OCI-LY3 (cell line): Measurements from ENCODE around the gene SMIM23.

Experiments
- H2AFZ ChIP-seq: fragments of 200-600, 300-600 bp; shearing (Covaris generic); 2 replicates; pipeline ENCODE4 v1.6.0; 2014; ENCODE audit warnings: antibody characterized with exemption, low read depth, low read length
- H3K27ac ChIP-seq: fragments of 200-600, 300-600 bp; sonication (generic); 2 replicates; pipeline ENCODE4 v1.5.1; 2014; ENCODE audit warnings: mild to moderate bottlenecking, low read length, moderate library complexity, mixed read lengths
- H3K27me3 ChIP-seq: fragments of 200-600, 300-600 bp; sonication (generic); 2 replicates; pipeline ENCODE4 v1.6.1; 2014; ENCODE audit warnings: low read depth, low read length, mixed read lengths
- H3K36me3 ChIP-seq: fragments of 200-600, 300-600 bp; sonication (generic); replicated peaks from 2 replicates; pipeline ENCODE3; 2014; ENCODE audit warnings: low read depth, low read length, mixed read lengths
- H3K4me1 ChIP-seq: fragments of 300-600, 200-600 bp; sonication (generic); 2 replicates; pipeline ENCODE4 v1.6.1; 2014; ENCODE audit warnings: low read length, mixed read lengths
- H3K4me2 ChIP-seq: fragments of 200-600, 300-600 bp; sonication (generic); 2 replicates; pipeline ENCODE4 v1.6.1; 2014; ENCODE audit warnings: low read length, mixed read lengths
- H3K4me3 ChIP-seq: fragments of 300-600, 200-600 bp; sonication (generic); 2 replicates; pipeline ENCODE4 v1.5.1; 2014; ENCODE audit warnings: antibody characterized with exemption, mild to moderate bottlenecking, low read length, moderate library complexity
- H3K79me2 ChIP-seq: fragments of 300-600, 200-600 bp; shearing (Covaris generic); 2 replicates; pipeline ENCODE4 v1.6.1; 2014; ENCODE audit warnings: mild to moderate bottlenecking, low read length, mixed read lengths
- H3K9ac ChIP-seq: fragments of 300-600, 200-600 bp; shearing (Covaris generic); 2 replicates; pipeline ENCODE4 v1.6.0; 2014; ENCODE audit warnings: mild to moderate bottlenecking, low read length, moderate library complexity
- H3K9me3 ChIP-seq: fragments of 200-600, 300-600 bp; shearing (Covaris generic); 2 replicates; pipeline ENCODE4 v1.6.1; 2014; ENCODE audit warnings: low read length, mixed read lengths; ENCODE audit not compliant: insufficient read depth
- H4K20me1 ChIP-seq: fragments of 200-600, 300-600 bp; sonication (generic); 2 replicates; pipeline ENCODE4 v1.6.1; 2016; ENCODE audit warnings: low read length, mixed read lengths; ENCODE audit not compliant: insufficient read depth
- EZH2phosphoT487 ChIP-seq: fragments of 200-600 bp; shearing (Covaris generic); IDR thresholded peaks from 2 replicates; pipeline ENCODE4 v1.6.1; 2018; ENCODE audit warnings: antibody characterized with exemption, mixed run types, low read depth
- TF ChIP-seq, protein P1 (sequence below): fragments of 200-600, 300-600 bp; sonication (generic); IDR thresholded peaks from 2 replicates; pipeline ENCODE4 v1.5.1; 2014; ENCODE audit warnings: antibody characterized with exemption, low read length, low read depth

Gene SMIM23

DNA sequence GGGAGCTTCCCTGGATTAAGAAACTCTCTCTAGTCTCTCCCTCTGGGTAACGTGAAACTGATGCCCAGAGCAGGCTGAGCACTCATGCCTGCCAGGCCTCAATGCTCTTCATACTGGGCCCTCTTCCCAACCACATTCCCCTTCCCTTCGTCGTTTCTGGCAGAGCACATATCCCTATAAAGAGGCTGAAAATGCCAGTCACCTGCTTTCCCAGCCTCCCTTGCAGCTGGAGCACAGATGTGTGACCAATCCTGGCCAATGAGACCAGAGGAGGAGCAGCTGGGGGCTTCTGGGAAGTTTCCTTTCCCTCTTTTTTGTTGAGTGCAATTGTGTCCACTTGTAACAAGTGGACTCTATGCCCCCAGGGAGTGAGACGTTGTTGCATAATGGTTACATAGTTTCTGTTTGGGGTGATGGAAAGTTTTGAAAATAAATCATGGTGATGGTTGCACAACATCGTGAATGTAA, 30.2 kb upstream of the SMIM23 start:
- H3K4me3 ChIP-seq = no peak overlapping the region
- no peaks in the 10 kb centered on the region for H3K27me3 ChIP-seq
- no peak overlapping the region for H3K27ac ChIP-seq
- H3K4me1 ChIP-seq = peaks cover 7% of the 10 kb centered on the region
- no peak overlapping the region for H3K9ac ChIP-seq
- no peaks in the 10 kb centered on the region for H3K79me2 ChIP-seq
- no peak overlapping the region for H3K4me2 ChIP-seq
- H3K36me3 ChIP-seq = no peaks in the 10 kb centered on the region
- H2AFZ ChIP-seq = no peak overlapping the region
- TF ChIP-seq, protein P1, sequence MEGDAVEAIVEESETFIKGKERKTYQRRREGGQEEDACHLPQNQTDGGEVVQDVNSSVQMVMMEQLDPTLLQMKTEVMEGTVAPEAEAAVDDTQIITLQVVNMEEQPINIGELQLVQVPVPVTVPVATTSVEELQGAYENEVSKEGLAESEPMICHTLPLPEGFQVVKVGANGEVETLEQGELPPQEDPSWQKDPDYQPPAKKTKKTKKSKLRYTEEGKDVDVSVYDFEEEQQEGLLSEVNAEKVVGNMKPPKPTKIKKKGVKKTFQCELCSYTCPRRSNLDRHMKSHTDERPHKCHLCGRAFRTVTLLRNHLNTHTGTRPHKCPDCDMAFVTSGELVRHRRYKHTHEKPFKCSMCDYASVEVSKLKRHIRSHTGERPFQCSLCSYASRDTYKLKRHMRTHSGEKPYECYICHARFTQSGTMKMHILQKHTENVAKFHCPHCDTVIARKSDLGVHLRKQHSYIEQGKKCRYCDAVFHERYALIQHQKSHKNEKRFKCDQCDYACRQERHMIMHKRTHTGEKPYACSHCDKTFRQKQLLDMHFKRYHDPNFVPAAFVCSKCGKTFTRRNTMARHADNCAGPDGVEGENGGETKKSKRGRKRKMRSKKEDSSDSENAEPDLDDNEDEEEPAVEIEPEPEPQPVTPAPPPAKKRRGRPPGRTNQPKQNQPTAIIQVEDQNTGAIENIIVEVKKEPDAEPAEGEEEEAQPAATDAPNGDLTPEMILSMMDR = no peak
- TF ChIP-seq EZH2phosphoT487 = no peak
- no peaks in the 10 kb centered on the region for H4K20me1 ChIP-seq
- no peaks in the 10 kb centered on the region for H3K9me3 ChIP-seq

GRCh38 chr5:171757853-171758535, 27.6 kb upstream of the SMIM23 start:
- Histone ChIP-seq H3K9ac (no peak overlapping the region), H4K20me1 (no peaks in the 10 kb centered on the region), H3K79me2 (no peaks in the 10 kb centered on the region), H3K27me3 (no peaks in the 10 kb centered on the region), H3K4me2 (no peak overlapping the region), H3K27ac (no peak overlapping the region), H2AFZ (no peak overlapping the region), H3K9me3 (no peaks in the 10 kb centered on the region), H3K4me1 (peaks cover 7% of the 10 kb centered on the region), H3K36me3 (no peaks in the 10 kb centered on the region), H3K4me3 (no peak overlapping the region)
- TF ChIP-seq, protein P1 = no peak
- TF ChIP-seq EZH2phosphoT487 = no peak

DNA sequence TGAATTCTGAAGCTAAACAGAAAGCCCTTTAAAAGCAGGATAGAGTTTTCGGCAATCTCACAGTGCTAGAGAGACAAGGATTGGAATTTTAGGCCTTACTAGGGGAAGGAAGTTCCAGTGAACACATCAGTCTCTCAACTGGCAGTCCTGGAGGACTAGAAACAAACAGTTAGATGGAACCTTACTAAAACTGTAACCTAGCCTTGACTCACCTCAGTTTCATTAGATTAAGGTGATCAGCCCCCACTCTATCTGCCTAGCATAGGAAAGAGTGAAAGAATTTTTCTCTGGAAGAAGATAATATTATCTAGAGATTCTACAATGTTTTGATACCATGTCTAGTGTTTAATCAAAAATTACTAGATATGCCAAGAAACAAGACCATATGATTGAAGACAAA, 25.8 kb upstream of the SMIM23 start:
- Histone ChIP-seq H3K4me3 (no peak overlapping the region), H3K79me2 (no peaks in the 10 kb centered on the region), H3K36me3 (no peaks in the 10 kb centered on the region), H3K4me2 (no peak overlapping the region), H3K9ac (no peak overlapping the region), H2AFZ (no peak overlapping the region), H3K9me3 (no peaks in the 10 kb centered on the region), H3K27me3 (peaks cover 10% of the 10 kb centered on the region), H3K4me1 (peaks cover 7% of the 10 kb centered on the region), H3K27ac (no peak overlapping the region), H4K20me1 (no peaks in the 10 kb centered on the region)
- no peak for TF ChIP-seq EZH2phosphoT487

DNA sequence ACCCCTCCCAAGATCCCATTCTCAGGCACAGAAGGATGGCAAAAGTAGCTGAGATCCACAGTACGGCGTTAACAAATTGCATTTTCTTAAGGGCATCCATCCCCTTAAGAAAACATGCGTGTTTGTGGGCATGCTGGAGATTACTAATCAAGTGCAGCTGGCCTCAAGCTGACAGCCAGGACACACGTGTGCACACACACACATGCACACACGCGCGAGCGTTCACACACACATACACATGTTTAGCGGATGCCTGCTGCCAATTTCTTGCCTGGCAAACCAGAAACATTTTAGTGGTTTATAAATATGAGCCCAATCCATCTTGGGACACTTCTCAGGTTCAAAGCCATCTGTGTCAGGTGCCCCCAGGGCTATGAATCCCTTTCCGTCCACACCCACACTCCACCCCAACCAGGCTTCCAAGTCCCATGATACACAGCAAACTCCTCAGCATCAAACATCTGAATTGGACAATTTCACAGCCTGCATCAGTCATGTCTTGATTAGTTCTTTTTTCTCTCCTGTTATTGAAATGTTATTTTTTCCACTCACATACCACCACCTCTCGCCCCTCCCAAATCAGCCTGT, 23.5 kb upstream of the SMIM23 start:
- Histone ChIP-seq H3K9me3 (peaks cover 2% of the 10 kb centered on the region), H3K4me1 (peaks cover 7% of the 10 kb centered on the region), H3K79me2 (no peaks in the 10 kb centered on the region), H3K27ac (no peak overlapping the region), H3K4me3 (no peak overlapping the region), H3K9ac (no peak overlapping the region), H4K20me1 (no peaks in the 10 kb centered on the region), H3K4me2 (no peak overlapping the region), H3K27me3 (peaks cover 27% of the 10 kb centered on the region), H2AFZ (no peak overlapping the region), H3K36me3 (no peaks in the 10 kb centered on the region)
- no peak for TF ChIP-seq EZH2phosphoT487
- TF ChIP-seq, protein P1 = no peak
